ENCODE measurements around the gene S100A11. TPM values are rescaled to one million over a fixed set of nuclear protein-coding genes. Genes with fewer than 3 reads are reported as not detected.

The S100A11 gene
- total and polyA plus RNA-seq, 9 of the 15 experiments (the other 6 are each of a cell fraction or from before 2014, with no cell fraction given), result 131 to 808 (median 235) TPM

GRCh38 chr1:151988405-151988923, 48.3 kb downstream of the S100A11 start (continued):
- peak in 1 of 2 experiments; percentile 74; a peak in 2 of 4 replicates for TF ChIP-seq ZNF318 (IDR thresholded peaks at IDR 0.05; ENCODE audit: borderline replicate concordance in 1 of 2, low read depth in 1 of 2)
- no peak for TF ChIP-seq SRF (CRISPR knock-in tag; IDR thresholded peaks at IDR 0.05)
- no peak for TF ChIP-seq TARDBP (IDR thresholded peaks at IDR 0.05)
- peak; percentile 77; the same call in 1 of the 2 replicates for TF ChIP-seq JUNB (CRISPR knock-in tag; conservative IDR thresholded peaks at IDR 0.05)
- no peak for TF ChIP-seq BDP1 (IDR thresholded peaks at IDR 0.05; ENCODE audit: insufficient read depth, insufficient read length)
- TF ChIP-seq HMG20A (CRISPR knock-in tag; conservative IDR thresholded peaks at IDR 0.05), result peak; percentile 89
- peak; percentile 86 for TF ChIP-seq TAL1 (IDR thresholded peaks at IDR 0.05)
- peak; percentile 31 for TF ChIP-seq FOS (IDR thresholded peaks at IDR 0.05; ENCODE audit: extremely low read depth, insufficient read length)
- TF ChIP-seq ZNF384 (IDR thresholded peaks at IDR 0.05; ENCODE audit: low read depth, low read length), result no peak
- peak; percentile 70 for TF ChIP-seq DMBX1 (CRISPR knock-in tag; IDR thresholded peaks at IDR 0.05; ENCODE audit: borderline replicate concordance)
- 0 out of 2 replicates have a peak, but pooled peaks have one; percentile 27 for TF ChIP-seq LEF1 (IDR thresholded peaks at IDR 0.05)
- peak; percentile 92 for TF ChIP-seq ARID1B (IDR thresholded peaks at IDR 0.05)
- peak; percentile 65; the same call in 1 of the 2 replicates for TF ChIP-seq ZNF766 (CRISPR knock-in tag; conservative IDR thresholded peaks at IDR 0.05)
- no peak for TF ChIP-seq PBX2 (CRISPR knock-in tag; IDR thresholded peaks at IDR 0.05; ENCODE audit: low read depth)
- TF ChIP-seq PBX2 (tag; conservative IDR thresholded peaks at IDR 0.05; ENCODE audit: low read depth), result peak; percentile 93
- no peak for TF ChIP-seq ID3 (CRISPR knock-in tag; IDR thresholded peaks at IDR 0.05)
- TF ChIP-seq ID3 (tag; IDR thresholded peaks at IDR 0.05), result 0 out of 2 replicates have a peak, but pooled peaks have one; percentile 43
- TF ChIP-seq SOX6 (IDR thresholded peaks at IDR 0.05), result peak; percentile 87
- TF ChIP-seq DACH1 (IDR thresholded peaks at IDR 0.05; ENCODE audit: partially characterized antibody), result peak; percentile 61
